Skeletal muscle cell (primary cell): ENCODE results near the gene RBPJL.

Experiments
- DNase-seq: peaks from one replicate; pipeline ENCODE4 v3.0.0-alpha.2; 2010; ENCODE audit warnings: low read depth
- H3K4me3 ChIP-seq: 2 replicates; pipeline ENCODE4 v1.5.1; 2011; ENCODE audit warnings: low read depth, mild to moderate bottlenecking, control low read depth, low read length, moderate library complexity

Gene RBPJL

DNA sequence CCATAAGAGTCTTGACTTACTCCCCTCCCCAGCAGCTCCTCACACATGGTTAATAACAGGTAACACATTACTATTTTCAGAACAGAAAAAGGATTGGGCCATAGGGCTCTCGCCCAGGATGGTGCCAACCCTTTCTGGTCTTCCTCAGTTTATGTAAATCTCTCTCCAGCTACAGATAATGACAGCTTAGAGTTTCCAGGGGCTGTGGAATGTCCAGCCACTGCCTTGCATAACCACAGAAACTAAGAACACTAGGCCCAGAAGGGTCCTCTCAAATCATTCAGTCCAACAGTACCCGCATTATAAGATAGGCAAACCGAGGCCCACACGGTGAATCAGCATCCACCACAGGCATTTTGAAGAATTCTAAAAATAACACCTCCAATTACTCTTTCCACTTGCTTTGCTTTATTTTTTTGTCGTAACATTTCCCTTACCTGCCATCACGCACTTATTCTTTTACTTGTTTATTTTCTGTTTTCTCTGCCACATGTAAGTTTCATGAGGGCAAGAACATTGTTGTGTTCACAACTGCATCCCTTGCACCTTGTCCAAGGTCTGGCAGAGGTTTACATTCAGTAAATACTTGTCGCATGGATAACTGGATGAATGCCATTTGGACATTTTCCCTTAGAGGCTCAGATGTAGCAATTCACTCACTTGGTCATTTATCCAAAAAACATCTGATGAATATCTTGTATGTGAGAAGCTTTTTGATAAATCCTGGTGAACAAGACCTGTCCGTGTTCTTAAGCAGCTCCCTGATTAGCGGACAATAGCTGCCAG, 48.0 kb downstream of the RBPJL start:
- no peak overlapping the region for H3K4me3 ChIP-seq

DNA sequence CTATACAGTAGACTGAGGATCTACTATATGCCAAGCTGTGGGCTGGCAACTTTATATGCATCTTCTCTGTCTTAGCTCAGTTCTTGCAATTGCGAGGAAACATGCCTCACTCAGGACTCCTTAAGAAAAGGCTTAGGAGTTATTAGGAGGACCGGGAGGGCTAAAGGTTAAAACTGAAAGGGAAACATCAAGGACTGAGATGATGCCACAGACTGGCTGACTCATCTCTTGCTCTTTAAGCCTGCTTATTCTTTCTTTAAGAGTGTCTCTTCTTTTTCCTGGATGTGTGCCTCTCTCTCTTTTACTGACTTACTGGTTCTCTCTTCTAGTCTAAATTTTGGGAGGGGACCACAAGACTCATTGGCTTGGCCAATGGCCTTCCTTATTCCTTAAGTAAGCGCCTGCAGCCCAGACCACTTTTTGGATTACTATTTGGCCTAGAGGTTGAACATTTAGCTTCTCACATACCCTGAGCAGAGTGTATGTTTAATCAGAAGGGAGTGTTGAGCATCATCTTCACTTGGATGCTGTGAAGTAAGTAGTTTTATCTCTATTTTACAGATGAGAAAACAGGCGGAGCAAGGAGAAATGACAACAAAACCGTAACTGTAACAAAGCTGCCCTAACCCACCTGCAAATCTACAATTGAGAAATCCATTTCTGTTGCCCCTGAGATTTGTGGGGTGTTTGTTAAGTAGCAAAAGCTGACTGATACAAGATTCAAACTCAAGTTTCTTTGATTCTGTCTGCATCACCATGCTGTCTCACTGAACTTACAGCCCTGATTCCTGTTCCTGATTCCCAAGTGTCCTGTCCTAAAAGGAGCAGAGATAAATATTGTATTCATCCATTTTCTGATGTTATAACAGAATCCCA, 48.8 kb downstream of the RBPJL start:
- DNase-seq: no peak
- H3K4me3 ChIP-seq: no peak overlapping the region

More for the DNA sequence above, 48.0 kb downstream of the RBPJL start:
- DNase-seq: no peak

GRCh38 chr20:45358282-45359068, 51.8 kb downstream of the RBPJL start:
- no peak overlapping the region for H3K4me3 ChIP-seq
- no peak for DNase-seq

- no peak for DNase-seq
- H3K4me3 ChIP-seq: no peak overlapping the region
These were observed 52.4 kb downstream of the RBPJL start for GRCh38 chr20:45359069-45359405.

DNA sequence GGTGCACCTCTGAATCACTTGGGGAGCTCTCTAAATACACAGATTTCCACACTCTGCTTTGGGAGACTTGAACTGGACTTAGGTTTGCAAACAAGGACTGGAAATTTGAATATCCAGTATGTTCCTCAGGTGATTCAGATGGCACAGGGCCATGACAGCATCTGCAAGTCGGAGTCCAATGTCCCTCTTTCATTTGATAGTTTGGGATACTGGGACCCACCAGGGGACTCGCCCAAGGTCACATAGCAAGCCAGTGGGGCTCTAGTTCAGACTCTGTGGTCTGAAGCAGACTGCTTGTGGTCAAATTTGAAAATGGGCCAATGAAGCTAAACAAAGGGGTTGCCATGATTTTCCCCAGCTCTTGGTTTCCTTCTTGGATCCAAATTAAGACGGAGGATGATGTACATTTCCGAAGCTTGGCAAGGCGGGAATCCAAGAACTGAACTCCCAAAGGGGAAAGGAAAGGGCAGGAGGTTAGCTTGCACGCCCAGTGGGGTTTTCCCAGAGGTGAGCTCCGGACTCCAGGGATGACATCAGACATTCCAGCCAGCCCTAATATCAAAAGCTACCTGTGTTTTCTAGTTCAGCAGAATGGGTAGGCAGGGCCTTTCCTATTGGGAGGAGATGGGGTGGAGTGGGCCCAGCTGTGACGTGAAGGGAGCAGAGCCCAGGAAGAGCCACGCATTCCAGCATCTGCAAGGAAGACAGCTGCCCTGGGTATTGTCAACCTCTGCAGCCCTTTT, 52.9 kb downstream of the RBPJL start:
- DNase-seq: no peak
- no peak overlapping the region for H3K4me3 ChIP-seq

DNA sequence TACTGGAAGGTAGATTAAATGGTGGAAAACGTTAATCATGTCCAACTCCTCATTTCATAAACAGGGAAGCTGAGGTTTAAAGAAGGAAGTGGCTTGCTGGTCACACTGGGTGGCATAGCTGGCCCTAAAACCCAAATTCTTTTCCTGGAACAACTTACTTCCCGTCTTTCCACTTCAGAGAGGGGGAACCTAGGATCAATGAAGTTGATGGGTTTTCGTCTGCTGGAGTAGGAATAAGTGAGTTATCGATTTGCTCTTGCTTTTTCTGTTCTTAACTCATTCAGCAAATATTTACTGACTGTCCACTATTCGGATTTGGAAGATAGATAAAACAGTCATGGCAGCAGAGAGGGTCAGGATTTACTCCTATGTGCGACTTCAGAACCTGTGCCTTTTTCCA, 55.2 kb downstream of the RBPJL start:
- no peak overlapping the region for H3K4me3 ChIP-seq
- no peak for DNase-seq

DNA sequence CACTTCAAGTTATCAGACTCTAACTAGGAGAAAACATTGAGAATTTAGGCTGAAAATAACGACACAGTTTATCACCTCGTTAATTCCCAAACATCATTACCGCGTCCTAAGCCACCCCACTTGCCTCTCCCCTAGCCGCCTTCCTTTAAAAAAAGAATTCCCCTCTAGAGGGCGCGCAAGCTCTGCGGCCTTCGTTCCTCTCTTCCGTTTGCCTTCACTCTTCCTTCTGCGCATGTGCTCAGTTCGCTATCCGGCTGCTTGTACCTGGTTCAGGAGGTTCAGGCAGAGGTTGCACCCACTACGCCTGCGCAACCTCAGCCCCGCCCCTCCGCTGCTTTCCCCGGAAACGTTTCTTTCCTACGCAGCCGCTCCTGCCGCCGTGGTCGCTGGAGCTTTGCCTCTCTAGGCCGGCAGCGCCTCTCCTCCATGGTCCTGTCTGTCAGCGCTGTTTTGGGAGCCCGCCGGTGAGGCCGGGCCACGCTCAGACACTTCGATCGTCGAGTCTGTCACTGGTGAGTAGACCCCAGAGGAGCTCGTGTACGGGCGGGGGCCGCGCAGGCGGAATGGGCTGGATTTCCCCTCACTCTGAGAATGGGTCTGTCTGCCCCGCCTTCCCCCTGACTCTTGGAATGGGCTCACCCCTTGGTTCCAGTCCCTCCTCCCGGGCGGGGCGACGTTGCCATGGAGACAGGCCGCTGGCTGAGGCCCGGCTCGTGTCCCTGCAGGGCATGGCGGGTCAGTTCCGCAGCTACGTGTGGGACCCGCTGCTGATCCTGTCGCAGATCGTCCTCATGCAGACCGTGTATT, 56.4 kb downstream of the RBPJL start, which contains the start of gene SYS1:
SYS1 (plus strand) TSS at position 353 of the 807 bp plus-strand sequence; CDS start at position 729, 376 bp downstream.
- peak within 1 kb of the TSS; percentile 77 for H3K4me3 ChIP-seq
- DNase-seq: peak; percentile 92

GRCh38 chr20:45363611-45364492, 57.2 kb downstream of the RBPJL start:
- H3K4me3 ChIP-seq: peak overlapping the region; percentile 77
- DNase-seq: no peak

GRCh38 chr20:45365444-45365970, 58.9 kb downstream of the RBPJL start:
- DNase-seq: no peak
- H3K4me3 ChIP-seq: no peak overlapping the region

- DNase-seq: no peak
- no peak overlapping the region for H3K4me3 ChIP-seq
These were observed 59.6 kb downstream of the RBPJL start for GRCh38 chr20:45366192-45366591.

DNA sequence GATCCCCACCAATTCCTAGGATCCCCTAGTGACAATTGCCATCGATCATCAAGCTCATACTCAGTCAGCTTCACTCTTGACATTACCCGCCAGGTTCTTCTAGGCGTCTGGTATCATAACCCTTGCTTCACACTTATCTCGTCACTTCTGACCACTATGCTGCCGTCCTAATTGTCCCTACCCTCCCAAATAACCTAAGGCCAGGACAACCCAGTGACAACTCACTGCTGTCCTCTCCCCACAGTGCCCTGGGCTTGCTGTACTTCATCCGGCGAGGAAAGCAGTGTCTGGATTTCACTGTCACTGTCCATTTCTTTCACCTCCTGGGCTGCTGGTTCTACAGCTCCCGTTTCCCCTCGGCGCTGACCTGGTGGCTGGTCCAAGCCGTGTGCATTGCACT, 60.0 kb downstream of the RBPJL start:
- DNase-seq: no peak
- no peak overlapping the region for H3K4me3 ChIP-seq

- DNase-seq: no peak
- no peak overlapping the region for H3K4me3 ChIP-seq
These were observed 60.5 kb downstream of the RBPJL start for GRCh38 chr20:45367126-45367525.
